GM13977 (cell line): ENCODE data around the gene MMP25.

Source experiments
- DNase-seq: peaks from one replicate; pipeline ENCODE4 v3.0.0; 2012; ENCODE audit warnings: low spot score
- in situ Hi-C: fragments of 300-500 bp; cut with MboI; formaldehyde crosslinking; loops from one replicate; pipeline ENCODE4 v1.12.0; 2022; ENCODE audit warnings: low sequenced_read_pairs, low pct_unique_long_range_greater_than_20kb, mixed read lengths, inconsistent platforms; ENCODE audit not compliant: unreplicated experiment
- TF ChIP-seq, protein P1 (sequence below): IDR thresholded peaks from 2 replicates; pipeline ENCODE4 v1.5.1; 2012; ENCODE audit warnings: mild to moderate bottlenecking, control low read depth; ENCODE audit not compliant: insufficient read depth; ENCODE audit errors: extremely low read depth, missing control alignments

MMP25 gene

DNA sequence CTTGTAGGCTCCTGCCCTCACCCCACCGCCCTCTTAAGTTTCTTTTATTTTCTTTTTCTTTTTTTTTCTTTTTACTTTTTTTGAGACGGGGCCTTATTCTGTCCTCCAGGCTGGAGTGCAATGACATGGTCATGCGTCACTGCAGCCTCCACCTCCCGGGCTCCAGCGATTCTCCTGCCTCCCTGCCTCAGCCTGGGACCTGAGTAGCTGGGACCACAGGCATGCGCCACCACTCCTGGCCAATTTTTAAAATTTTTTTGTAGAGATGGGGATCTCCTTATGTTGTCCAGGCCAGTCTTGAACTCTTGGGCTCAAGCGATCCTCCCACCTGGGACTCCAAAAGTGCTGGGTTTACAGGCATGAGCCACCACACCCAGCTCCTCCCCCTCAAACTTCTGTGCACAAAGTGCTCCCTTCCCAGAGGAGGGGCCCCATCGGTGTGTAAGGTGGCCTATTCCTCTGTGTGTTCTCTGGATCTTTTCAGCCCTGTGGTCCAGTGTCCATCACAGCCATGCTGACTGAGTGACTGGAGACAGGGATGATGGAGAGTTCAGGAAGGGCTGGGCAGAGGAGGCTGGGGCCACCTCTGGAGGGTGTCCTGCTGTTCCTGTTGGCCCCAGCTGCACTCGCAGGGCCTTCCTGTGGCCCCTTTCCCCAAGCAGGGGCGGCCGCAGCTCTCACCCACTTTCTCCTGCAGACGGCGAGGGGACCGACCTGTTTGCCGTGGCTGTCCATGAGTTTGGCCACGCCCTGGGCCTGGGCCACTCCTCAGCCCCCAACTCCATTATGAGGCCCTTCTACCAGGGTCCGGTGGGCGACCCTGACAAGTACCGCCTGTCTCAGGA lies 10.2 kb downstream of the MMP25 start:
- TF ChIP-seq, protein P1, sequence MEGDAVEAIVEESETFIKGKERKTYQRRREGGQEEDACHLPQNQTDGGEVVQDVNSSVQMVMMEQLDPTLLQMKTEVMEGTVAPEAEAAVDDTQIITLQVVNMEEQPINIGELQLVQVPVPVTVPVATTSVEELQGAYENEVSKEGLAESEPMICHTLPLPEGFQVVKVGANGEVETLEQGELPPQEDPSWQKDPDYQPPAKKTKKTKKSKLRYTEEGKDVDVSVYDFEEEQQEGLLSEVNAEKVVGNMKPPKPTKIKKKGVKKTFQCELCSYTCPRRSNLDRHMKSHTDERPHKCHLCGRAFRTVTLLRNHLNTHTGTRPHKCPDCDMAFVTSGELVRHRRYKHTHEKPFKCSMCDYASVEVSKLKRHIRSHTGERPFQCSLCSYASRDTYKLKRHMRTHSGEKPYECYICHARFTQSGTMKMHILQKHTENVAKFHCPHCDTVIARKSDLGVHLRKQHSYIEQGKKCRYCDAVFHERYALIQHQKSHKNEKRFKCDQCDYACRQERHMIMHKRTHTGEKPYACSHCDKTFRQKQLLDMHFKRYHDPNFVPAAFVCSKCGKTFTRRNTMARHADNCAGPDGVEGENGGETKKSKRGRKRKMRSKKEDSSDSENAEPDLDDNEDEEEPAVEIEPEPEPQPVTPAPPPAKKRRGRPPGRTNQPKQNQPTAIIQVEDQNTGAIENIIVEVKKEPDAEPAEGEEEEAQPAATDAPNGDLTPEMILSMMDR, result no peak
- in situ Hi-C loops, result no loop called here

DNA sequence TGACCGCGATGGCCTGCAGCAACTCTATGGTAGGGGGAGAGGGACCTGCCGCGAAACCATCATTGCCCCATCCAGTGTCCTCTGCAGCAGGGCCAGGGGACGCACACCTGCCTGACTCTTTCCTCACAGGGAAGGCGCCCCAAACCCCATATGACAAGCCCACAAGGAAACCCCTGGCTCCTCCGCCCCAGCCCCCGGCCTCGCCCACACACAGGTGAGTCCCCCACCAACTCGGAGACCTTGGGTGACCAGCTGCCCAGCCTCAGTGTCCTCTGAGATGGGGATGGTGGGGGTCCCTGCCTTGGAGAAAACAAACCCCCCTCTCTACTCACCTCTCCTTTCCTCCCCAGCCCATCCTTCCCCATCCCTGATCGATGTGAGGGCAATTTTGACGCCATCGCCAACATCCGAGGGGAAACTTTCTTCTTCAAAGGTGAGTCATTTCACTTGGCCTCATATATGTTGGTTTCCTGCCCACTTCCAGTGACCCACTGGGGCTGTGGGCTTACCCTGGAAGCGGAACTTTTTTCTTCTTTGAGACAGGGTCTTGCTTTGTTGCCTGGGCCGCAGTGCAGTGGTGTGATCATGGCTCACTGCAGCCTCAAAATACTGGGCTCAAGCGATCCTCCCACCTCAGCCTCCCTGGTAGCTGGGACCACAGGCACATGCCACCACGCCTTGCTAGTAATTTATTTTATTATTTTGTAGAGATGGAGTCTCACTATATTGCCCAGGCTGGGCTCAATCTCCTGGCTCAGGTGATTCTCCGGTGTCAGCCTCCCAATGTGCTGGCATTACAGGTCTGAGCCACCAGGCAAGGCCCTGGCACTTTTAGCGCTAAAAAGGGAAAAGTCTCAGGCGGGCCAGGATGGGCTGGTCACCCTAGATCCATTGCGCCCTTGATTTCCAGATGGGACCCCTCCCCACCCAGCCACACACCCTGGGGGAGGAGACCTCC lies 11.1 kb downstream of the MMP25 start:
- DNase-seq, result no peak
- in situ Hi-C loops, result no loop called here

More for the DNA sequence above, 10.2 kb downstream of the MMP25 start:
- DNase-seq, result no peak

DNA sequence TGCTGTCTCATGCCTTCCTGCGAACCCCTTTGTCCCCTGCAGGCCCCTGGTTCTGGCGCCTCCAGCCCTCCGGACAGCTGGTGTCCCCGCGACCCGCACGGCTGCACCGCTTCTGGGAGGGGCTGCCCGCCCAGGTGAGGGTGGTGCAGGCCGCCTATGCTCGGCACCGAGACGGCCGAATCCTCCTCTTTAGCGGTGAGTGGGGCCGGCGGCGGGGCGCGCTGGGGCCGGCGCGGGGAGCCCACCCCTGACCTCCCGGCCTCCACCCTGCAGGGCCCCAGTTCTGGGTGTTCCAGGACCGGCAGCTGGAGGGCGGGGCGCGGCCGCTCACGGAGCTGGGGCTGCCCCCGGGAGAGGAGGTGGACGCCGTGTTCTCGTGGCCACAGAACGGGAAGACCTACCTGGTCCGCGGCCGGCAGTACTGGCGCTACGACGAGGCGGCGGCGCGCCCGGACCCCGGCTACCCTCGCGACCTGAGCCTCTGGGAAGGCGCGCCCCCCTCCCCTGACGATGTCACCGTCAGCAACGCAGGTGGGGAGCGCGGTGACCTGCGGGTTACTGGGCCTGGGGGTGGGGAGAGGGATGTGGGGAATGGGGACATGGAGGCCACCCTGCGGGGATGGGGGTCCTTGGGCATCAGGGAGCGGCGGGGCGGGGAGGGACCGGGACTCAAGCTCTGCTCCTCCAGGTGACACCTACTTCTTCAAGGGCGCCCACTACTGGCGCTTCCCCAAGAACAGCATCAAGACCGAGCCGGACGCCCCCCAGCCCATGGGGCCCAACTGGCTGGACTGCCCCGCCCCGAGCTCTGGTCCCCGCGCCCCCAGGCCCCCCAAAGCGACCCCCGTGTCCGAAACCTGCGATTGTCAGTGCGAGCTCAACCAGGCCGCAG lies 12.0 kb downstream of the MMP25 start:
- in situ Hi-C loops, result no loop called here
- TF ChIP-seq, protein P1, result peak; percentile 64
- peak; percentile 80 for DNase-seq

More for the DNA sequence above, 11.1 kb downstream of the MMP25 start:
- TF ChIP-seq, protein P1, result no peak

DNA sequence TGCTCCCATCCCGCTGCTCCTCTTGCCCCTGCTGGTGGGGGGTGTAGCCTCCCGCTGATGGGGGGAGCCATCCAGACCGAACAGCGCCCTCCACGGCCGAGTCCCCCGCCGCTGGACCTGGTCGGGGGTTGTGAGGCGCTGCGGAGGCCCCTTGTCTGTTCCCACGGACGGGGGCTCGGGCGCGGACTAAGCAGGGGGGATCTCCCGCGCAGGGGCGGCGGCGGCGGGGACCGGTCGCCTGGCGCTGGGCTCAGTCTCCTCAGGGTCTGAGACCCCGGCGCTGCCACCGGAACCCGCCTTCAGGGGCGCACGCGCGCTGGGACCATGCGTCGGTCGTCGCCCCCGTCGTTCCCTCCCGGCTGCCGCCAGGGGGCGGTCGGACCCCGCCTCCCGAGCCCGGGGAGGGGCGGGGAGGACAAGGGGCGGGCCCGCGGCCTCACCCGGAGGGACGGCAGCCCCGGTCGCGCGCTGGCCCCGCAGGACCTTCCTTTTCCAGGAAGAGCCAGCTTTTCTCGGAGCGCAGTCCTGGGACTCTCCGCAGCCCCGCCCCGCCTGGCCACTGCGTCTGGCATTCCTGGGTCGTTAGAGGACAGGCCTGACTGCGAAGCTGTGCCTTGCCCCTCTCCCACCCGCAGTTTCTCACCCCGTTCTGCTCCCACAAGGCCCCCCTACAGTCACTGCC lies 12.8 kb downstream of the MMP25 start:
- in situ Hi-C loops, result no loop called here
- peak; percentile 96 for DNase-seq
- TF ChIP-seq, protein P1, result peak; percentile 96

DNA sequence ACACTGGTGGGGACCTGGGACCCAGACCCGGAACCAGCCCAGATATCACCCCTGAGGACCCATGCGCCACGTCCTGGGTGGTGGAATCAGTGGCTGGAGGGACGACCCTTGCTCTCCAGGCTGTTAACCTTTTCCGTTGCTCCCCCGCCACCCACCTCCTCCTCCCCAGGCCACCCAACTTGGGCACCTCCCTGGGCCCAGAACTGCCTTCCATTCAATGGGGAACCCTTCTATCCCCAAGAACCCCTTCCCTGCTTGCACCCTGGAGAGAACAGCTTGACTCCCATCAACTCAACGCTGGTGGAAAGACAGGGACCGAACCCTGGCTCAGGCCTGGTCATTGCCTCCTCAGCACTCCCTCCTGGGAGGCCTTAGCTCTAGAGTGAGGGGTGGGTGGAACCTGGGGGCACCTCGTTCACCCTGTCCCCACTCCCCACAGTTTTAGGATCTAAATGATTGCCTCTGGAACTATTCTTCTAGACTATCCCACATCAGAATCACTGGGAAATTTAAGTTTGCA lies 13.4 kb downstream of the MMP25 start:
- TF ChIP-seq, protein P1, result no peak
- in situ Hi-C loops, result loop anchor here (10.0 kb wide), 1 partner anchor 105 kb away; no protein-coding TSS in a partner anchor
- no peak for DNase-seq
